Ovary (tissue), 3 donors: ENCODE results near the gene STK33.

Experiments used
- EP300 ChIP-seq: sonication (generic); formaldehyde crosslinking; IDR thresholded peaks from one replicate; pipeline ENCODE4 v1.6.1; 2017; ENCODE audit warnings: antibody characterized with exemption
- POLR2A ChIP-seq: fragments of 450-650 bp; IDR thresholded peaks from one replicate; pipeline ENCODE4 v1.6.1; 2017; ENCODE audit warnings: antibody characterized with exemption, mild to moderate bottlenecking, moderate library complexity
- TF ChIP-seq, protein P1 (sequence below), 3 donors: fragments of 450-650 bp in 2 of 3; fragments of 200-600 bp in 1 of 3; IDR thresholded peaks; one replicate each; pipeline versions ENCODE4 v1.5.1 to v1.8.0; 2016 to 2022; ENCODE audit warnings: antibody characterized with exemption in 3 of 3, mild to moderate bottlenecking in 1 of 3
- donor health status: DM: no; HTN: no; CAD: no.

GRCh38 chr11:8387141-8387540 lies 206.9 kb downstream of the STK33 start:
- TF ChIP-seq EP300 (no peak), POLR2A (no peak)
- TF ChIP-seq, protein P1, sequence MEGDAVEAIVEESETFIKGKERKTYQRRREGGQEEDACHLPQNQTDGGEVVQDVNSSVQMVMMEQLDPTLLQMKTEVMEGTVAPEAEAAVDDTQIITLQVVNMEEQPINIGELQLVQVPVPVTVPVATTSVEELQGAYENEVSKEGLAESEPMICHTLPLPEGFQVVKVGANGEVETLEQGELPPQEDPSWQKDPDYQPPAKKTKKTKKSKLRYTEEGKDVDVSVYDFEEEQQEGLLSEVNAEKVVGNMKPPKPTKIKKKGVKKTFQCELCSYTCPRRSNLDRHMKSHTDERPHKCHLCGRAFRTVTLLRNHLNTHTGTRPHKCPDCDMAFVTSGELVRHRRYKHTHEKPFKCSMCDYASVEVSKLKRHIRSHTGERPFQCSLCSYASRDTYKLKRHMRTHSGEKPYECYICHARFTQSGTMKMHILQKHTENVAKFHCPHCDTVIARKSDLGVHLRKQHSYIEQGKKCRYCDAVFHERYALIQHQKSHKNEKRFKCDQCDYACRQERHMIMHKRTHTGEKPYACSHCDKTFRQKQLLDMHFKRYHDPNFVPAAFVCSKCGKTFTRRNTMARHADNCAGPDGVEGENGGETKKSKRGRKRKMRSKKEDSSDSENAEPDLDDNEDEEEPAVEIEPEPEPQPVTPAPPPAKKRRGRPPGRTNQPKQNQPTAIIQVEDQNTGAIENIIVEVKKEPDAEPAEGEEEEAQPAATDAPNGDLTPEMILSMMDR (IDR thresholded peaks at IDR 0.05), result no peak
